Fibroblast of gingiva (primary cell): Measurements from ENCODE around the gene GOLGA6L7.
"Not testable (repeated sequence)": the region's sequence is repeated elsewhere in the genome, so short reads cannot be mapped to it uniquely, and the experiment has no call there.

Source experiments
- DNase-seq: peaks from one replicate; pipeline ENCODE4 v3.0.0-alpha.2; 2011; ENCODE audit warnings: low read depth

GOLGA6L7 gene, protein sequence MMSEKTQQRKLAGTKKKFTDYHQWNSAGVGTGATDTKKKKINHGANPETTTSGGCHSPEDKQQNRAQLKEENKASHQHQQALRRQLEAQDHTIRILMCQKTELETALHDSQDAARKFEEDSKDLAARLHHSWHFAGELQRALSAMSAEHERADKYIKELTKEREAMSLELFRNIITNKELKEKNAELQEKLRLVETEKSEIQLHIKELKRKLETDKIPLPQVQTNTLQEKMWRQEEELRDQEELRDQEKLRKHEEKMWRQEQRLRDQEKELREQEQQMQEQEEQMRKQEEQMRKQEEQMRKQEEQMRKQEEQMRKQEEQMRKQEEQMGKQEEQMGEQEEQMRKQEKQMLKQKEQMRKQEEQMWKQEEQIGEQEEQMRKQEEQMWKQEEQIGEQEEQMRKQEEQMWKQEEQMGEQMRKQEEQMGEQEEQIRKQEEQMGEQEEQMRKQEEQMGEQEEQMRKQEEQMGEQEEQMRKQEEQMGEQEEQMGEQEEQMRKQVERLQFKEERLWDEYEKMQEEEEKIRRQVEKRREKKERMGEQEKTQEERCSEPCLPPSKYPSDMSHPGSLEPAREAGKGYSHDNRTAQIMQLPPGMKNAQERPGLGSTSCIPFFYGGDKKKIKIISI

DNA sequence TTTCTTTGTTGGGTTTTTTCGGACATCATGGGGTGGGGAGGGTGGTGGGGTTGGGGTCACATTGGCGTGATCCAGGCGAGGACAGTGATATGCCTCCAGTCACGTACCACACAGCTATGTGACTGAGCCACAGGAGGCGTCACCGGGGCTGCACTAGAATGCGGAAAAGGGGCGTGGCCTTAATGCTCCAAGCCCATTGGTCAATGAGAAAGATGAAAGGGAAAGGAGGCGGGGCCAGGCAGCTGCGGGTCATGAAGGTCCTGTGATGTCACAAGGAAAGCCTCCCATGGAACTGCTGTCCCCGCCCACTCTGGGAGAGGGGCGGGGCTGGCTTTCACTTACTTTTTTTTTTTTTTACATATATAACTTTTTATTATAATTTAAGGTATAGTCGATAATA is at the start of gene GOLGA6L7:
TSS of gene GOLGA6L7 (minus strand) at position 124 of the 400 bp plus-strand sequence. CDS start at position 29, 95 bp downstream.
- DNase-seq = not testable (repeated sequence)

DNA sequence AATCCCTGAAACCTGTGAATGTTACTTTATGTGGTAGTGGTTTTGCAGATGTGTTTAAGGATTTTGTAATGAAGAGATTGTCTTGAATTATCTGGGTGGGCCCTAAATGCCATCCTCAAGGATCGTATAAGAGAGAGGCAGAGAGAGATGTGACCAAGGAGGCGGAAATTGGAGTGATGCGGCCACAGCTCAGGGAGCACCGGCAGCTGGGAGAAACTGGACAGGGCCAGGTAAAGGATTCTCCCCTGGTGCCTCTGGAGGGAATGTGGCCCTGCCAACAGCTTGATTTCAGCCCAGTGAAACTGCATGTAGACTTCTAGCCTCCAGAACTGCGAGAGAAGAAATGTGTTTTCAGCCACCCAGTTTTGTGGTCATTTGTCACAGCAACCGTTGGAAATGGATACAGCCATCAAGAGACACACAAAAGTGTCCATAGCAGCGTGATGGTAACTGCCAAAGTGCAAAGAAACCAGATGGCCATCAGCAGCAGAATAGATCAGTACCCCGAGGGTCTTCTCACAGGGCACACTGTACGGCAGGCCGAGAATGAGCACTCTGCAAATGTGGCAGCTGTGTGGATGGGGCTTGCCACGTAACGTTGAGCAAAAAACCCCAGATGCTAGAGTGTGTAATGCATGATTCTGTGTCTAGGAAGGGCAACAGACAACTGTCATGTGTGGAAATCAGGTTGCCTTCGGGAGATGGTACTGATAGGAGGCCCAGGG is 49.6 kb upstream of the GOLGA6L7 start:
- no peak for DNase-seq

DNA sequence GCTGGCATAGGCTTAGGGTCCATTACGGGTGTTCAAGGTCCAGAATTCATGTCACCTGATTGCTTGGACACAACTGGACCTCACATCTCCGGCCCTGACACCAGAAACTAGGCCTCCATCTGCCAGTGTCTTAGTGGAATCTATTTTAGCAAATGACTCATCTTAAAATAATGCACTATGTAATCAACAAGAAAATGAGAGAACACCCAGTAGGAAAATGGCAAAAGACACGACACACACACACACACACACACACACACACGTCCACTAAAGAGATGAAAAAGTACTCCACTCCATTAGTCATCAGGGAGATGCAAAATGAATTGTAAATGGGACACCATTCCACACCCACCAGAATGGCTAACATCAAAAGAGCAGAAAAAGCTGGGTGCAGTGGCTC is 48.5 kb upstream of the GOLGA6L7 start:
- peak; percentile 76 for DNase-seq

DNA sequence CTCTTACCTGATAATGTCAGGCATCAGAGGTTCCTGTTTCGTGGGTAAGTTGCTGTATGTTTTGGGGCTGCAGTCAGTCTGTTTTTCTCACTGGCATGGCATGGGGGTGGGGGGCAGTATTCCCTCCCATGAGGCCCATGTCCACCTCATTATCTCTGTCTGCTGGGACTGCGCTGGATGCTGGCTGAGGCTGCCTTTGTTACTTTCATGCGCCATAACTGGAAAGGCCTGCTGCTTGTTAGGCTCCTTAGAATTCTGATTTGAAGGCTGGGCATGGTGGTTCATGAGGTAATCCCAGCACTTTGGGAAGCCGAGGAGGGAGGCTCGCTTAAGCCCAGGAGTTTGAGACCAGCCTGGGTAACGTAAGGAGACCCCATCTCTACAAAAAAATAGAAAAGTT is 47.1 kb upstream of the GOLGA6L7 start:
- DNase-seq = no peak

DNA sequence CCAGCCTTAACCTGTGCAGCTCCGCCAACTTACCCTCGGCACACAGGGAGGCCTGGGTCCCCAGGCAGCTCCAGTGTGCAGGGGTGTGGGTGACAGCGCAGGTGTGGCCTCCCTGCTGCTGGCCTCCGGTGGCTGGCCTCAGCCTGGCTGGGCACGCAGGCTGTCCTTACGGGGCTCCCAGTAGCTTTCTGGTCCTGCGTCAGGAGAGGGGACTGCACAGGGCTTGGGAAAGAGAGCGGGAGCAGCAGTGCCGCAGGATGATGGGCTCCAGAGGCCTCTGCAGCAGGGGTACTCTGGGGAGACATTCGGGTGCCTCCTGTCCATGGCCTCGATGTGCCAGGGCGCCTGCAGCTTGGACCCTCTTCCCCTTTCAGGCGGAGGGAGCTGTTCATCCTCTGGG is 46.7 kb upstream of the GOLGA6L7 start:
- no peak for DNase-seq

DNA sequence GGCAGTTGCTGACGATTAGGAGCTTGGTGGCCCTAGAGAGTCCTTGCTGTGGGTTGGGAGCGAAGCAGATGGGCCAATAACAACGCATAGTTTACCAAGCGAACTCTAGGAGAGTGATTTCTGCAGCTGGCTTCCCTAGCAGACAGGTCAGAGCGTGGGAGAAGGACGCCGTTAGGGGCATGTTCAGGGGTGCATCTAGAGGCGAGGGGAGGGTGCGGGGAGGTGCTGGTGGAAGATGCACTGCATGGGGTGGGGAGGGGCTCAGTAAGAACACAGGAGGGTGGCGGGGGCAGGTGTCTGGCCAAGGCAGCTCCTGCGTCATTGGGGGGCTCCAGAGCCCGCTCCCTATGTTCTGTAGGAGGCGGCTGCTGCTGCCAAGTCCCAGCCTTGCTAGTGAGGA is 46.2 kb upstream of the GOLGA6L7 start:
- DNase-seq = no peak

DNA sequence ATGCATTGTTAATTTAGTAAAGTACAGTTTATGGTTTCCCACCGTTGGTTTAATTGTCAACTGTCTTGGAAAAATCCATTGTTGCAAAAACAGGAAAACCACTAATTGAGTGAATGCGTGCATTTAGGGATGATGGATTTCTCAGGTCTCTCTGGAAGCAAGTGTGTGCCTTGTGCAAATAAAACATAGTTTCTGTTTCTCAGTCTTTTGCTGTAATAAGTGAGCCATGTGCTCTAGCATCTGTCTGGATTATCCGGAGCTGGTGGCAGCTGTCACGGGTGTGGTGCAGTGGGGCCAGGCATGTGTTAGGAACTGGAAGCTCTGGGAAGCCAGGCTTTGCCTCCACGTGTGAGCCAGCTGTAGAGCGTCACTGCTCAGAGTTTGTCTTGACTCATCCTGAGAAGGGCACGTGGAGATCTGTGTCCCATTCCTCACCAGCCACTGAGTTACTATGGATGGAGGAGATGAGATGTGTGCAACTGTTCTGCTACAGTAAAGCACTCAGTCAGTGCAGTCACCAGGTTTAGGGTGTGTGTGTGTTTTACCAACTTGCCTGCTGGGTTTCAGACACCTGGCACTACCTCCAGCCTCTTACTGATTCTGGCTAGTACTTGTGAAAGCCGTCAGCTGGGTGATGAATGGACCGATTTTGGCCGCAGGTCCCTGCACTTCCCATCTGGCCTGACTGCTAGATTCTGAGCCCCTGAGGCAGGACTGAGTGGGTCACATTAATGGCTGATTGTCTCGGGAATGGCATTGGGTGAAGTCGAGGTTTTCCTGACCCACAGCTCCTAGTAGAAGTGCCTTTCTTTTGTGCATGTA is 44.6 kb upstream of the GOLGA6L7 start:
- no peak for DNase-seq

DNA sequence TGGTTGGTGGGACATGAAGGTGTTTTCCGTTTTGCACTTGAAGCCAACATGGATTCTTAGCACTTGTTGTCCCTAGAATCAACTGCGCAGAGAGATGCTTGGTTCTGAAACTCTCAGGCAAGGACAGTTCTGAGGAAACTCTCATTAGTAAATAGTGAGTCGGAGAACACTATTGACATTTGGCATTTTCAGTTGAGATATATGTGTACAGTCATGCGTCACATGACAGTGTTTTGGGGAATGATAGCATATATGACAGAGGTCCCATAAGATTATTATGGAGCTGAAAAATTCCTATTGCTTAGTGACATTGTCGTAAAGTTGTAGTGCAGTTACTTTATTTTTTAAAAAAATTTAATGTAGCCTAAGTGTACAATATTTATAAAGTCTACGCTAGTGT is 43.1 kb upstream of the GOLGA6L7 start:
- no peak for DNase-seq

DNA sequence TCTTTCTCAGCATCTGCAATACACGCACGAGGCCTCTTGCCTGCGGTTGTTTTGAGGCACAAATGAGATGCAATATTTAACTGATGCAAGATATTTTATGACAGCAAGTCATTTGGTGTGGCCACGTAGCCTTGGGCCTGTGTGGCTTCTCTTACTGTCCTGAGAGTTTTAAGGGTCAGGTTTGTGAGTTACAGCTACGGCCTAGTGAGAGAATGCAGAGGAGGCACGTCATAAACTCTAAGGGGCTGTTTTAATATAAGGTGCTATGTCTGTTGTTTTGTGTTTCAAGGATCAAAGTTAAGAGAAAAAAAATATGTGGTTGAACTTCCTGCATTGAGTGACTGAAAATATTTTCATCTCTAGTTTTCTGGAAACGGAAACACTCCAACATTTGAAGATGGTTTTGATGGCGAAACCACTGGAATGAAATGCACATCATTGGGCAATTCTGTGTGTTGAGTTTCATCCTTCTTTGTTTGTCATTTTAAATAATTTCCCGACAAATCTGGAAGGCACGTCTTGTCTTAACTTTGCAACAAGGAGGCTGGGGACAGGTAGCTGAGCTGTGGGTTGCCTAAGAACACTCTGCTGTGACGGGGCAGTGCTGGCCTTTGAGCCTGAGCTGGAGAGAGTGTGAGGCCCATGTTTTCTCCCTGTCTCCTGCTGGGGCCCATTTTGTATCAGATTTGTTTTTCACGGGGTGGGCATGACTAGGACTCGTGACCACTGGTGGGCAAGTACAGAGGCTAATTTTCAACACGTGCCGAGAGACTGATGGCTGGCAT is 42.5 kb upstream of the GOLGA6L7 start:
- DNase-seq = peak; percentile 58

DNA sequence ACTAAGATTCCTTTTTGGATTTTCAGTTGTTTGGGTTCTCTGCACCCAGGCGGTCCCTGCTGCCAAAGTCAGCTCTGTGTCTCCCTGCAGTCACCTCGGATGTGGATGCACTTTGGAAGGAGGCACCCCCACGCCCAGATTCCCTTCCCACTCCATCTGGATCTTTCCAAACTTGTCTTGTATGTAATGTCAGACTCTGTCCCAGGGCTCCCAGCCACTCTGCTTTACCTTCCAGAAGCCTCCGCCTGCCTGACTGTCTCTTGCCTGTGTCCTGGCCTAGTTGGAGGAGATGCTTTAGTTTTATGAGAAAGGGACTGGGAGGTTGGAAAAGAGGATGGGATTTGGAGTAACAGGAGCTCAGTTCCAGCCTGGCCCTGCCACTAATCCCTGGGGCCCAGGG is 41.8 kb upstream of the GOLGA6L7 start:
- not testable (repeated sequence) for DNase-seq

DNA sequence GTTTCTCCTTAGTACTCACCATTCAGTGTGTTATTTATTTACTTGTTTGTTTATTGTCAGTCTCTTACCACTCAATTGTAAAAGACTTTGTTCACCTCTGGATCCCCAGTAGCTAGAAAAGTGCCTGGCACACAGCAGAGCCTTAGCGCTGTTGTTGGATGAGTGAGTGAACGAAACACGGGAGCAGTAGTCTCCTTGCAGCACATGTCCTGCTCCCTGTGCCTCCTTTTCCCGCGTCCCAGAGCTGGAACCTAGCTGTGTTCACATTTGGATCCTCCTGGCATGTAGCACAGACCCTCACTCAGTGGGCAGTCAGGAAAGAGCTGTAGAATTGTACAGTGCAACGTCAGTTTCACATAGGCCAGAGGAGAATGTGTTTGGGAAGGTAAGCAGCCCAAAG is 41.4 kb upstream of the GOLGA6L7 start:
- not testable (repeated sequence) for DNase-seq

DNA sequence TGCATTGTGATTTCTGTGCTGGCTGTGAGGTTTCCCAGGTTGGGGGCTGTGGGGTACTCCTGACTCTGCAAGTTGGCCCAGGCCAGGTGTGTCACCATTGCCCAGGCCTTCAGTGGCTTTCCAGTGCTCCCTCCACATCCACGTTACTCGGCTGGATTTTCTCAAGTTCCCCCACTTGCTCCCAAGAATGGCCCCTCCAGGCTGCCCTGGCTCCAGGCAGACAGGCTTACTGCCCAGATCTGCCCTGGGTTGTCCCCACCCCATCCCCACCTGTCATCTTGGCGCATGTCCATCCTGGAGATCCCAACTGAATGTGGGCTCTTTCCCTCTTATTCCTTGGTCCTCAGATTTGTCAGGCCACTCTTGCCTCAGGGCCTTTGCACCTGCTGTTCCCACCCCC is 40.9 kb upstream of the GOLGA6L7 start:
- no peak for DNase-seq

DNA sequence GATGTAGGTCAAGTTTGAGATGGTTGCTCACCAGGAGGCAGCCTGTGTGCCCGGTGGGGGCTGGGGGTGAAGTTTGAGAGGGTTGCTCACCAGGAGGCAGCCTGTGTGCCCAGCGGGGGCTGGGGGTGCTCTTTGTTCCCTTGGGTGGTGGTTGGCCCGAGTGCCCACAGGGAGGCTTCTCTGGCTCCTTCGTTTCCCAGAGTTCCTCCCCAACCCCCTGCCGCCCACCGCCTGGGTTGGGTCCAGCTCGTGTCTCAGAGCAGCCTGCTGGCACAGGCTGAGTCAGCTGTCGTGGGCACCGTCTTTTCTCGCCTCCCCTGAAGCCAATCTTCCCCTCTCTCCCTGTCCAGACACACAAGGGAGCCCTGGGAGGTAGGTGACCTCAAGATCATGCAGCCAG is 40.5 kb upstream of the GOLGA6L7 start:
- DNase-seq = no peak

DNA sequence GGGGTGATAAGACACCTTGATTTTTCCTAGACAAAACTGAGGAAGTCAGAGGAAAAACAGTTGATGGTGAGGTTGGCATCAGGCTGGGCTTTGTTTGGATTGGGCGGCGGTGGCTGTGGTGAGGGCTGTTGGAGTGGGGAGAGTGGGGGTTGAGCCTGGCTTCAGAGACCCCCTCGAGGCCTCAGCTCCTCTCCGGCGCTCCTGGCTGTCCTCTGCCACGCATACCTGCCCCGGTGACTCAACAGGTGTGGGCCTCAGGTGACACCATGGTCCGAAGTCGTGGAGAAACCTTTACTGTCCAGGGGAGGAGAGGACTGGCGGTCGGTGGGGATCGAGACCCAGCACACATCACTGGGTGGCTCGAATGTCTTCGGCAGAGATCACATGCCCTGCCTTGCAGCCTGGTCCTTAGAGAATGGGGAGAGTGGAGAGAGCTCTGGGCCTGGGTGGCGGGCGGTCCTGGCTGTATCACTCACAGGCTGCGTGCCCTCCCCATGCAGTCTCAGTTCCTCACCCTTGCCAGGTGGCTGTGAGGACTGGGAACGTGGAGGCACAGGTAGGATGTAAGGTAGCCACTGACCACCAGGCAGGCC is 40.0 kb upstream of the GOLGA6L7 start:
- DNase-seq = no peak

DNA sequence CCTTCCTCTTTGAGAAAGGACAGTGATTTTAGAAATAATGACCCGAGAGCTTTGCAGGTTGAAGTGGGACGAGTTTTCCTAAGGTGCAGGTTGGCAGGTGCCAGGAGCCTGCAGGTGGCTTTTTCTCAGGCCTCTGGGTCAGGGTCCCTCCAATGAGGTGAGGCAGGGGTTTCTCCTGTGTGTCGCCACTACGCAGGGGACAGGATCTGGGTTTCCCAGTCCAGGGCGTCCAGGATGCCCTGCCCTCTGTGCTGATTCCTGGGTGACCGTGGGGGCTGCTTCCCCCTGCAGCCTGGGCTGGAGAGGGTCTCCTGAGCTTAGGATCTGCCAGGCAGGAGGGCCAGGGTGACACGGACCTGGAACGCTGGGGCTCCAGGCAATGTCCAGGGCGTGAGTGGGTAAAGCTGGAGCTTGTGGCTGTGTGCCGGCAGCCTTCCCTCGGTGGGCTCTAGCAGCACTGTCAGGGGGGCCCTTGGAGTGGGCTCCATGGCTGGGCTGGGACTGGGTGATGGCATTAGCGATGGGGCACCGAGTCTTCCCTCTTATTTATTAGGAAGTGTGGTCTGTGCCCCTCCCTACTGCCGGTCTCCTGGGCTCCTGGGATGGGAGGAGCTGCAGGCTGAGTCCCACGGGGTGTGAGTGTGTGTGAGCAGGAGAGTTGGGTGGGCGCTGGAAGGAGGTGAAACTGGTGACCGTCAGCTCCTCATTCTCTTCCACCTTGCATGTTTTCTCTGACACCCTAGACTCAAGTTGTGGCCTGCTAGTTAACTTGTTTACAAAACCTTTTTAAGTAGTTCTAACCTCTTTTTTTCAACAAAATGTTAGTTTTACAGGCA is 39.1 kb upstream of the GOLGA6L7 start:
- DNase-seq = no peak

DNA sequence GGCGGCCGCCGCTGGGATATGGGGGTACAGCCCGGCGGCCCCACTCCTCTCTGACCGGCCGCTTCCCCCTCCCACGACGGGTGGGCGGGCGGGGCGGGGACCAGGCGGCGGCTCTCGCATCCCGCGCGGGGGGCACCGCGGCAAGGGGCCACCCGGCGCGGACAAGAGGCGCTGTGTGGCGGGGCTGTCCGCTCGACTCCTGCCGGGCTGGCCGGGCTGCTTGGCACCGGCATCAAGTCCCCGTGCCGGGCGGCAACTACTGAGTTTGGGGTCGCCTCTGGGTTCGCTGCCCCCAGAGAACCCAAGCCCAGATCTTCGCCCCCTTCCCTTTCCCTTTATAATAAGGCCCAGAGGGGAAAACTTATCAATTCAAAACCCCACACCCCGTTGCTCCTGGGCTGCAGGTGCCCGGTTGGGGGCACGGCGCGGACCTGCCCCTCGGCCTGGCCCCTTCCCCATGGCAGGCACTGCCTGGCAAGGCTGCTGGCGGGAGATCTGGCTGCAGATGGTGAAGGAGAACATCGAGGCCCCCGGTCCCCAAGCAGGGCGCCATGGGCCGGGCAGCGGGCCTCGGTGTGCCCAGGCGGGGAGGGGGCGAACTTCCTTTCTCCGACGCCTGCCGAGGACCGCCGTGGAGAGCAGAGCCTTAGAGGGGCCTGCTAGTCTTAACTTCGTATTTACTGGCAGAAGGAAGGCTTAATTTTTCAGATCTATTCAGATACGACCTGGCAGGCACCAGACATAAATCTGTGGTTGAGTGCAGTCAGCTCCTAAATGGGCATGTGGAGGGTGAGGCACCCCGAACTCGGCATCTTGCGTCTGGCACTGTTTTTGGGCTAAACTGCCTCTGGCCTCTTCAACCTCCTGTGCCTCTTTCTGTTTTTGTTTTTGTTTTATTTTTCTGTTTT is 38.2 kb upstream of the GOLGA6L7 start:
- no peak for DNase-seq

DNA sequence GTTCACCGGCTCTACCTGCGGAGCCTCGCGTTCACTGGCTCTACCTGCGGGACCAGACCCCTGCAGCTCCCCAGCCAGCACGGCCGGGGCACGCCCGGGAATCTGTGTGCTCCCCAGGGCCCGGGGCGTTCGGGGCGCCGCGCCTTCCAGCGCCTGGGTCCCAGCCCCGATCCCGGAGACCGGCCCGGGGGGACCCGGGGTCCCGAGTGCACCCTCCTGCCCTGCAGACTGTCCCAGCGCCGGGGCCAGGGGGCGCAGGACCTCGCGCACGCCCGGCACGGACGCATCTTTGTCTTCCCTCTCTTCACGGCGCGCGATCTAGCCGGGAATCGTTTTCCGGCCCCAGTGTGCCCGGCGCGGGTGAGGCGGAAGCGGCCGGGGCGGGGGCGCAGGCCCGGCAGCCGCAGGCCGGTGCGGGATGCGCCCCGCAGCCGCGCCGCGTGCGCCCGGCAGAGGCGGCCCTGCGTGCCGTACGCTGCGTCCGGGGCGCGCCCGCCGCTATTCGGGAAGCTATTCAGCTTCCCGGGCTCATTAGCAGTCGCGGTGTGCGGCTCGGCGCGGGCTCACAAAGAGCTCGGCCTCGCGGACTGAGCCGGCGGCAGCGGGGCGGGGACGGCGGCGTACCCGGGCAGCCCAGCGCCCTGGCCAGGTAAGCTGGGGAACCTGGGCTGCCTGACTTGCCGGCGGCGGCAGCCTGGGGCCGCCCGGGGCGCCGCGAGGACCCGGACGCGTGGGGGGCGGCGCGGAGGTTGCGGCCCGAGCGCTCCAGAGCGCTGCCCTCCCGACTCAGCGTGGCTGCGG is 37.4 kb upstream of the GOLGA6L7 start, which contains the start of gene APBA2:
TSS of gene APBA2 (plus strand) at position 345 of the 801 bp plus-strand sequence. CDS start 167,911 bp downstream, outside the sequence.
- no peak for DNase-seq

DNA sequence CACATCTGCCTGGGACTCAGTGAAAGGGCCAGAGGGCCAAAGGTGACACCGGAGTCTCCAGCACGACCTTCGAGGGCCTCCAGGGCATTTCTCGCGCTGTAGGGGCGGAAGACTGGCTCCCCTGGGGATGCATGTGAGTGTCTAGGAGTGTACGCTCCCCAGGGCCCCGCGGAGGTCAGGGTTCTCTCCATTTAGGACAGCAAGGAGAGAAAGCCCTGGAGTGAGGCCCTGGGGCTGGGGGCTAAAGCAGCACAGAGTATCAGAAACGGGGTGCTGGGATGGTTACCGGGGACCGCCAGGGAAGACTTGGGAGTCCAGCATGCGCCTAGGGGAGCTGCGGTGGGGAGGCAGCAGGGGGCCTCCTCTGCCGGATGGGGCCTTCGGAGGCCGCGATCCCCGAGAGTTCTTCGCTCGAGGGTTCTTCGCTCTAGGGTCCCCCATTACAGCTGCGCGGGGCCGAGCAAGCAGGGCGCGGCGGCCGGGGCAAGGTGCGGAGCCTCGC is 36.7 kb upstream of the GOLGA6L7 start:
- no peak for DNase-seq
